Measurements from ENCODE around the gene PDE2A. TPM values are rescaled to one million over a fixed set of nuclear protein-coding genes. Genes with fewer than 3 reads are reported as not detected.
A peak's percentile ranks its signal among the peaks of the same experiment; 100 is the strongest.

The PDE2A gene
- polyA plus RNA-seq, 3 donors = 0.18 to 1.7 (median 0.53) TPM

DNA sequence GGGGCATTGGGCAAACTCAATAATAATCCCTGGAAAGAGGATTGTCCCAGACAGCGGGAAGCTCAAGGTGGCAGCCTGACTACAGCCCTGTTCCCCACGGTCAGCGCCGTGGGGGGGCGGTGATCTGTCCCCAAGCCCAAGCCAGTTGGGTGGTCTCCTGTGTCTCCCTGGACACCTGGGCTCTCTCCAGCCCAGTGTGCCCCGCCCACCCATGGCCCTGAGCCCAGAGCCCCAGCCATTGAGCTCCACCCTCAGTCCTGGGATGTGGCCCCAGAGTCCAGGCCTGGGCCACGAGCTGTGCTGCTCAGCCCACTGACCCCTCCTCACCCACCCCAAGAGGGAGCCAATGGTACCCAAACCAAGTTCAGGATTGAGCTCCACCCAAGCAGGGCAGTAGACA lies 27.9 kb upstream of the PDE2A start:
- H3K9ac ChIP-seq (ENCODE audit: insufficient read depth, low read length, poor library complexity, severe bottlenecking) = no peak overlapping the region
- peaks cover 90 to 100% of the 10 kb centered on the region in 2 donors for H3K36me3 Mint-ChIP-seq
- no peak overlapping the region for H2AFZ ChIP-seq (ENCODE audit: insufficient read depth, low read depth, low read length, poor library complexity, severe bottlenecking)
- peak overlapping the region in 1 of 2 donors; percentile 32 for H3K27ac ChIP-seq (ENCODE audit: low read depth in 1 of 2, low read length in 2 of 2)
- no peak overlapping the region for H3K4me3 ChIP-seq (replicated peaks in 1 of 3; ENCODE audit: low read depth in 2 of 3, low read length in 3 of 3)
- H3K4me3 Mint-ChIP-seq = no peak overlapping the region
- no peaks in the 10 kb centered on the region for H3K9me3 ChIP-seq (replicated peaks in 1 of 2; ENCODE audit: control insufficient read depth in 1 of 2, insufficient read depth in 1 of 2, low read length in 2 of 2)
- H3K9me3 Mint-ChIP-seq = peaks cover 0 to 2% (median 0%) of the 10 kb centered on the region in 7 donors
- no peaks in the 10 kb centered on the region for H3K27me3 ChIP-seq (ENCODE audit: control insufficient read depth in 2 of 2, insufficient read depth in 2 of 2, low read length in 2 of 2)
- peaks cover 100% of the 10 kb centered on the region for H4K20me1 ChIP-seq (ENCODE audit: insufficient read depth, low read length)
- peaks cover 4% of the 10 kb centered on the region for H3K4me1 Mint-ChIP-seq
- TF ChIP-seq, protein P1, sequence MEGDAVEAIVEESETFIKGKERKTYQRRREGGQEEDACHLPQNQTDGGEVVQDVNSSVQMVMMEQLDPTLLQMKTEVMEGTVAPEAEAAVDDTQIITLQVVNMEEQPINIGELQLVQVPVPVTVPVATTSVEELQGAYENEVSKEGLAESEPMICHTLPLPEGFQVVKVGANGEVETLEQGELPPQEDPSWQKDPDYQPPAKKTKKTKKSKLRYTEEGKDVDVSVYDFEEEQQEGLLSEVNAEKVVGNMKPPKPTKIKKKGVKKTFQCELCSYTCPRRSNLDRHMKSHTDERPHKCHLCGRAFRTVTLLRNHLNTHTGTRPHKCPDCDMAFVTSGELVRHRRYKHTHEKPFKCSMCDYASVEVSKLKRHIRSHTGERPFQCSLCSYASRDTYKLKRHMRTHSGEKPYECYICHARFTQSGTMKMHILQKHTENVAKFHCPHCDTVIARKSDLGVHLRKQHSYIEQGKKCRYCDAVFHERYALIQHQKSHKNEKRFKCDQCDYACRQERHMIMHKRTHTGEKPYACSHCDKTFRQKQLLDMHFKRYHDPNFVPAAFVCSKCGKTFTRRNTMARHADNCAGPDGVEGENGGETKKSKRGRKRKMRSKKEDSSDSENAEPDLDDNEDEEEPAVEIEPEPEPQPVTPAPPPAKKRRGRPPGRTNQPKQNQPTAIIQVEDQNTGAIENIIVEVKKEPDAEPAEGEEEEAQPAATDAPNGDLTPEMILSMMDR (IDR thresholded peaks at IDR 0.05) = no peak
- DNase-seq = no peak
- peaks cover 71% of the 10 kb centered on the region for H3K79me2 ChIP-seq (ENCODE audit: insufficient read depth, low read length)
- no peaks in the 10 kb centered on the region for H3K4me1 ChIP-seq (ENCODE audit: control insufficient read depth in 1 of 2, insufficient read depth in 2 of 2, low read length in 2 of 2)
- intact Hi-C loops (cut with micrococcal nuclease) = no loop called here
- H3K27ac Mint-ChIP-seq = peak overlapping the region in 2 of 7 donors; percentile 21 to 50
- no peak overlapping the region for H3K4me2 ChIP-seq (replicated peaks; ENCODE audit: extremely low read depth, low read length, poor library complexity, severe bottlenecking)
- WGBS (ENCODE audit: insufficient coverage) = 98% methylated on average over 7 of the region's 7 CpGs
- peaks cover 0 to 2% (median 2%) of the 10 kb centered on the region in 3 donors for H3K27me3 Mint-ChIP-seq (ENCODE audit: low read depth in 3 of 3)
- H3K36me3 ChIP-seq (replicated peaks in 1 of 2; ENCODE audit: control insufficient read depth in 1 of 2, insufficient read depth in 2 of 2, low read length in 2 of 2) = peaks cover 100% of the 10 kb centered on the region in 2 donors

DNA sequence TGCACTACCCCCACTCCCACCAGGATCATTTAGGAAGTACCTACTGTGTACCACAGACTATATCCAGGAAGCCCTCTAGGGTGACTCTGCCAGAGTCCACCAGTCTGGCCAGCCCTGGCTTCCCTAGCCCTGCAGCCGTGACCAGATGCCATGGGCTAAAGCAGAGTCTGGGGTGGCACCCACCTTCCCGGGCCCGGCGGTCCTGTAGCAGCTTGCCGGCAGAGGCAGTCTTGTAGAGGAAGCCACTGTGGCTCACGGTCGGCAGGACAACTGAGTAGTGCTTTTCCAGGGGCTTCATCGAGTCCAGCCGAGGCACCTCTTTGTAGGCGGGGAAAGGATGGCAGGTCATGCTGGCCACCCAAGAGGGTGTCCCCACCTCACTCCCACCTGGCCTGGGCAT lies 27.2 kb upstream of the PDE2A start:
- Histone ChIP-seq H3K79me2 (ENCODE audit: insufficient read depth, low read length) (peaks cover 66% of the 10 kb centered on the region), H3K27ac (ENCODE audit: low read depth in 1 of 2, low read length in 2 of 2) (no peak overlapping the region), H3K36me3 (replicated peaks in 1 of 2; ENCODE audit: control insufficient read depth in 1 of 2, insufficient read depth in 2 of 2, low read length in 2 of 2) (peaks cover 100% of the 10 kb centered on the region in 2 donors), H4K20me1 (ENCODE audit: insufficient read depth, low read length) (peaks cover 100% of the 10 kb centered on the region), H3K4me3 (replicated peaks in 1 of 3; ENCODE audit: low read depth in 2 of 3, low read length in 3 of 3) (no peak overlapping the region), H3K9ac (ENCODE audit: insufficient read depth, low read length, poor library complexity, severe bottlenecking) (no peak overlapping the region), H3K4me1 (ENCODE audit: control insufficient read depth in 1 of 2, insufficient read depth in 2 of 2, low read length in 2 of 2) (no peaks in the 10 kb centered on the region), H3K9me3 (replicated peaks in 1 of 2; ENCODE audit: control insufficient read depth in 1 of 2, insufficient read depth in 1 of 2, low read length in 2 of 2) (no peaks in the 10 kb centered on the region), H3K27me3 (ENCODE audit: control insufficient read depth in 2 of 2, insufficient read depth in 2 of 2, low read length in 2 of 2) (no peaks in the 10 kb centered on the region), H2AFZ (ENCODE audit: insufficient read depth, low read depth, low read length, poor library complexity, severe bottlenecking) (no peak overlapping the region), H3K4me2 (replicated peaks; ENCODE audit: extremely low read depth, low read length, poor library complexity, severe bottlenecking) (no peak overlapping the region)
- H3K4me1 Mint-ChIP-seq = peaks cover 4% of the 10 kb centered on the region
- no peak overlapping the region for H3K4me3 Mint-ChIP-seq
- H3K36me3 Mint-ChIP-seq = peaks cover 89 to 100% of the 10 kb centered on the region in 2 donors
- intact Hi-C loops (cut with micrococcal nuclease) = no loop called here
- peaks cover 0 to 2% (median 0%) of the 10 kb centered on the region in 7 donors for H3K9me3 Mint-ChIP-seq
- DNase-seq = no peak
- 98% methylated on average over 10 of the region's 10 CpGs for WGBS (ENCODE audit: insufficient coverage)
- peaks cover 0 to 2% (median 0%) of the 10 kb centered on the region in 3 donors for H3K27me3 Mint-ChIP-seq (ENCODE audit: low read depth in 3 of 3)
- TF ChIP-seq, protein P1 (IDR thresholded peaks at IDR 0.05) = no peak
- H3K27ac Mint-ChIP-seq = peak overlapping the region in 1 of 7 donors; percentile 63
